Activated CD4-positive, alpha-beta T cell treated with anti-CD3 and anti-CD28 coated beads, Interleukin-2, amount 50 U/mL, for 16 hours (primary cell): ENCODE data around the gene POLK.
"Not testable (repeated sequence)": the region's sequence is repeated elsewhere in the genome, so short reads cannot be mapped to it uniquely, and the experiment has no call there.

Experiments used
- DNase-seq: peaks from one replicate; pipeline ENCODE4 v3.0.0-alpha.2; 2020

Gene POLK

DNA sequence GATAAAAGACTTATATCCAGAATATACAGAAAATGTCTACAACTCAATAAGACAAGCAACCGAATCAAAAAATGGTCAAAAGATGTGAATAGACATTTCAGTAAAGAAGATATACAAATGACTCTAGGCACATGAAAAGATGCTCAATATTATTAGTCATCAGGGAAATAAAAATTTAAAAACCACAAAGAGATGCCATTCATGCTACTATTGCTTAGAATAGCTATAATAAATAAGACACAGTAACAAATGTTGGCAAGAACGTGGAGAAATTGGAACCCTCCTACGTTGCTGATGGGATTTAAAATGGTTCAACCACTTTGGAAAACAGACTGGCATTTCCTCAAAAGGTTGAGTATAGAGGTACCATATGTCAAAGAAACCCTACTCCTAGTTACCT, 39.8 kb downstream of the POLK start:
- no peak for DNase-seq

DNA sequence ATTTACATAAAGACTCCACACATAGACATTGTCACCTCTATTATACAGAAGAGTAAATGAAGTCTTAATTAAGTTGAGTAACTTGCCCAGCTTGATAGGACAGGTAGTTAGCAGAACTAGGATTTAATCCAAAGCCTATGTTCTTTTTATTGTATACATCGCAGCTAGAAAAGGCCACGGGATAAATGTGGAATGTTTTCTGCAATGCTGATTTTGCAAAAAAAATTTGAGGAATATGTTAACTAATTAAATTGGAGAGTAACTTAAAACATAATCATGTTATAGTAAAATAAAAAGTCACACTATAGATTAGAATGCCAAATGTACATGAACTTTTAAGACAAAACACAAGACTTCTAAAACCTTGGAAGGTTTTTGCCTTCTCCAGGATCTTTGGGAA, 41.1 kb downstream of the POLK start:
- no peak for DNase-seq

DNA sequence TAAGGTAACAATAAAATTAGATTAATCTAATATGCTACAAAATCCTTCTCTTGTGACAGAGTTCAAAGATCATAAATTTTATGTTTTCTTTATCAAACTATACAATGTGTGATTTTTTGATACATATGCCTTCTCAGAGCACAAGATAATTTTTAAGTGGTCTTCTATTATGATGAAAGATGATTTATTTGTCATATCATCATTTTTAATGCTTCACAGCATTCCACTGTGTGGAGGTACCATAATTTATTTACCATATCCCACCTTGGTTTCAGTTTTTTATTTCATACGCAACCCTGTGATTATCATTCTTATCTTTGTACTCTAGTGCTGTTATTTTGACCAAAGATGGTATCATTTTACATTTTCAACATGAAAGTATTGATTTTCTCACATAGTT, 41.7 kb downstream of the POLK start:
- DNase-seq: no peak

DNA sequence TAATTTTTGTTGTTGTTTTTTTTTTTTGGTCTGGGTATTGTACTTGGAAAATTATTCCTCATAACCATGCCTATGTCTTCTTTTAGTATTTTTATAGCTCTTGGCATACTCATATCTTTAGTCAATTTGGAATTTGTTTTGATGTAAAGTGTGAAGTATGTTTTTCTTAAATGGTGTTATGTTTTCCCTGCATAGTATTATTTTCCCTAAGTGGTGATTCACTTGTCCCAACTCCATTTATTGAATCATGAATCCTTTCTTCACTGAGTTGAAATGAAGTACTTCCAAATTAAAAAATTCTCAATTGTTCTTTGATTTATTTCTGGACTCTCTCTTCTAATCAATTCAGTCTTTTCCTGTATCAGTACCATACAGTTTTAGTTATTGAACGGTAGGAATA, 46.5 kb downstream of the POLK start:
- no peak for DNase-seq

DNA sequence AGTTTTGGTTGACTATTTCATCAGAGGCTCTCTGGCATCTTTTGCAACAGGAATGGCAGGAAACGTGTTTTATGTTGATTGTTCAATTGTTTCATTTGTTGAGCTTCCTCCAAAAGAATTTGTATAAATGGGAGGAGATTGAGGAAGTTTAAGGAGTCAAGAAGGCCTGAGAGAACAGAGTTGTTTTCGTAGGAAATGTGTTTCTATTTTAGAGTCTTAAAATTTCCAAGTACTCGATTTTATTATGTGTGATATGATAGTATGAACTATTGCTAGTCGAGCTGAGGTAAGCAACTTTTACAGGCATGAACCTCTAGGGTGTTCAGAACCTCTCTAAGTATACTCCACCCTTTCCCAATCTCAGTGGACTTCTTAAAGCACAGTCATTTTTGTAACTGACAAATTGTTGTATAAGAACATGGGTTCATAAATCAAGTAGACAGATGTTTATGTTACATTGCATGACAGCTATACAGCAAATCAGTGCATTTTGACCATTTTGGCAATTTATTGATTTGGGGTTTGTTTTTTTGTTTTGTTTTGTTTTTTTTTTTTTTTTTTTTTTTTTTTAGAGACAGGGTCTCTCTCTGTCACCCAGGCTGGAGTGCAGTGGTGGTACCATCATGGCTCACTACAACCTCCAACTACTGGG, 47.4 kb downstream of the POLK start:
- no peak for DNase-seq

DNA sequence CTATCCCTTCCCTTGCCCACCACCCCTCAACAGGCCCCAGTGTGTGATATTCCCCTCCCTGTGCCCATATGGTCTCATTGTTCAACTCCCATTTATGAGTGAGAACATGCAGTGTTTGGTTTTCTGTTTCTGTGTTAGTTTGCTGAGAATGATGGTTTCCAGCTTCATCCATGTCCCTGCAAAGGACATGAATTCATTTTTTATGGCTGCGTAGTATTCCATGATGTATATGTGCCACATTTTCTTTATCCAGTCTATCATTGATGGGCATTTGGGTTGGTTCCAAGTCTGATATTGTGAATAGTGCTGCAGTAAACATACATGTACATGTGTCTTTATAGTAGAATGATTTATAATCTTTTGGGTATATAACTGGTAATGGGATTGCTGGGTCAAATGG, 49.0 kb downstream of the POLK start:
- not testable (repeated sequence) for DNase-seq

DNA sequence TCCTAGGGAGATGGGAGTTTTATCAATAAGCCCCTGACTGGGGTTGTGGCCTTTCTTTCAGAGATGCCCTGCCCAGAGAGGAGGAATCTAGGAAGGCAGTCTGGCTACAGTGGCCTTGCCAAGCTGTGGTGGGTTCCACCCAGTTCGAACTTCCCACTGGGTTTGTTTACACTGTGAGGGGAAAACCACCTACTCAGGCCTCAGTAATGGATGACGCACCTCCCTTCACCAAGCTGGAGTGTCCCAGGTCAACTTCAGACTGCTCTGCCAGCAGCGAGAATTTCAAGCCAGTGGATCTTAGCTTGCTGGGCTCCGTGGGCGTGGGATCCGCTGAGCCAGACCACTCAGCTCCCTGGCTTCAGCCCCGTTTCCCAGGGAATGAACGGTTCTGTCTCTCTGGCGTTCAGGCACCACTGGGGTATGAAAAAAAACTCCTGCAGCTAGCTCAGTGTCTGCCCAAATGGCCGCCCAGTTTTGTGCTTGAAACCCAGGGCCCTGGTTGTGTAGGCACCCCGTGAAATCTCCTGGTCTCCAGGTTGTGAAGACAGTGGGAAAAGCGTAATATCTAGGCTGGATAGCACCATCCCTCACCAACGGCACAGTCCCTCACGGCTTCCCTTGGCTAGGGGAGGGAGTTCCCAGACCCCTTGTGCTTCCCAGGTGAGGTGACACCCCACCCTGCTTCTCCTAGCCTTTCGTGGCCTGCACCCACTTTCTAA, 54.5 kb downstream of the POLK start:
- DNase-seq: peak; percentile 5

DNA sequence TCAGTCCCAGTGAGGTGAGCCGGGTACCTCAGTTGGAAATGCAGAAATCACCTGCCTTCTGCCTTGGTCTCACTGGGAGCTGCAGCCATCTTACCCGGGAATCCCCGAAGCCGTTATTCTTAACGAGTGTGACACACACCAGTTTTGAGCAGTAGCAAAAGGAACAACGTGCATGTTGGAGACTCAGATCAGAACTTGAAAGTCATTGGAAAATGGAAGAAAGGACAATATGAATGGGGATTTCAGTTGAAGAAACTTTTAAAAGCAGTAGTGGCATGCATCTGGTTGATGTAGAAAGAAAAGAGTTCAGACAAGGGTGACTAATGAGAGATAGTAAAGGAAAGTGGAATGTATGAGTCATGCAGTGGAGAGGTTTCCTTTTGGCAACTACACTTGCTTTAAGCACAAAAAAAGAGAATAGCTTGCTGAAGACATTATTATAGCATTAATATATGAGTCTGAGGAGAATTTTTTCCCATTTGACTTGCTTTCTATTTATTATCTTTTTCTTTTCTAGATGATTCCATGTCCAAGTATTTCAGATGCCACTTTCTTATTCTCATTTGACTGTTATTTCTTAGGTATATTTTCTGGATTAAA, 55.1 kb downstream of the POLK start:
- peak; percentile 90 for DNase-seq

DNA sequence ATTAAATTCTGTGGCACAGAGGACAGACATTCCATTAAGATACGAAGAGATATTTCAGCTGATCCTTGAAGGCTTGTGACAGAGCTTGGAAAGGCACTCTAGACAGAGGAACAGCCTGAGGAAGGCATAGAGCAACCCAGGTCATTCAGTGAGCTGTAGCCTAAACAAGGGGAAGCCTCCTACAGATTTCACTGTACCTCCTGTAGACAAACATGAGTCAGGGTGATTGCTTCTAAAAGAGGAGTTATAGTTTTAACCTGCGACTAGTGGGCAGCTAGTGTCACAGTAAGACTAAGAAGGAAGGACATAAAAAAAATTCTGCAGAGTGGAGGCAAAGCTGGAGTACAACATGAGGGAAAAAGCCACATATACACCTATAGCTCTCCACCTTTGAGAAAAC, 56.0 kb downstream of the POLK start:
- peak; percentile 69 for DNase-seq

DNA sequence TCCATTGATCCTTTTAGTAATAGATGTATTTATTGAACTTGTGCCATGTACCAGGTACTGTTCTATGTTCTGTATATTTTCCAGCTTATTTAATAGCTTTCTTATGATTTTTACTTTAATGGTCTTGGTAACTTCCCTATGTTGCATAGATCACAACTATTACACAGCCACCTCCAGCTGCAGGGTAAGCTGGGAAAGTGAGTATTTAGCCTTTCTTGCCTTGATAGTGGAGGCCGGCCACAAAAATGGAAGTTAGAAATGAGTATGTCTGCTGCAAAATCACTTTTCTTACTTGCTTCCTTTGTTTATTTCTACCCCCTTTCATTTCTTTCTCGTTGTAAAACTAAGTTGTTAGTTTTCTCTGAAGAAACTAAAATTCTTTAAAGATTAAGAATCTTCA, 56.5 kb downstream of the POLK start:
- DNase-seq: peak; percentile 63

DNA sequence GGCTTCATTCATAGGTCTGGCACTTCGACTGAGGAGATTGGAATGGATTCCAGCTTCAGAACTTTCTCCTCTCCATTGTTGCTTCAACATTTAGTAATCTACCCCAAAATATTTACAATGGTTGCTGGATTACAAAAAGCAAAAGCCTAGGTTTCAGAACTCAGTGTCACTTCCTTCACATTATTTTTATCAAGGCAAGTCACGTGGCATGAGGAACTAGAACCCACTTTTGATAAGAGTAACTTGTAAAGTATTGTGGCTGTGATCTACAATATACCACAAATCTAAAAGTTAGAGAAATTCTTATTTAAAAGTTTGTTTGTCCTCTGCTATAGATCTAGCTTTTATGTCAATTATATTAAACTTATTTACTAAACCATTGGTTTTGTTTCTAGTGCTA, 59.9 kb downstream of the POLK start:
- DNase-seq: peak; percentile 6

DNA sequence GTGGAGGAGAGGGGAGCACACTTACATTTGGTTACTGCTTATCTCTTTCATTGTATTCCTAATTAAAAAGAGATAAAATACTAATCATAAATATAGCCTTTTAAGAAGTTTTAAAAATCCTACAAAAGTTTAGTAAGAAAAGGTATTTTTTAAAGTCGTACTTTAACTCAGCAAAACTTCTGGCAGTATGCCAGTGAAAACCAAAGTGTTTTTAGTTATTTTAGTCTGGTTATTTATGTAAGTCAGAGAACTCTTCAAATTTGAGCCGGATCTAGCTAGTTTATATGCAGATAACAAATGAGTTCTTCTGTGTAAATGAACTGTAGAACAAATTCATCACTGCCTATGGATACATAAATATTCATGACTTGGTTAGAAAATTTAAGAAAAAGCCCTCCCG, 63.1 kb downstream of the POLK start:
- no peak for DNase-seq

DNA sequence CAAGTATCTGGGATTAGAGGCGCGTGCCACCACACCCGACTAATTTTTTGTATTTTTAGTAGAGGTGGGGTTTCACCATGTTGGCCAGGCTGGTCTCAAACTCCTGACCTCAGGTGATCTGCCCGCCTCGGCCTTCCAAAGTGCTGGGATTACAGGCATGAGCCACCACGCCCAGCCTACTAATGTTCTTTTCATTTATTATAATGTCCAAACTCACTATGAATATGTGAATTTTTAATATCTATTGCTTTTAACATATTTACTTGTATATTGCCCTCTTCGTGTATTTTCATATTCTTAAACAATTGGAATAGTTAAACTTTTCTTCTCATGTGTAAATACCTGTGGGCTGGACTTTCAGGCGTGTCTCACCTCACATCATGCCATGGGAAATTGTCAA, 66.6 kb downstream of the POLK start:
- DNase-seq: not testable (repeated sequence)

DNA sequence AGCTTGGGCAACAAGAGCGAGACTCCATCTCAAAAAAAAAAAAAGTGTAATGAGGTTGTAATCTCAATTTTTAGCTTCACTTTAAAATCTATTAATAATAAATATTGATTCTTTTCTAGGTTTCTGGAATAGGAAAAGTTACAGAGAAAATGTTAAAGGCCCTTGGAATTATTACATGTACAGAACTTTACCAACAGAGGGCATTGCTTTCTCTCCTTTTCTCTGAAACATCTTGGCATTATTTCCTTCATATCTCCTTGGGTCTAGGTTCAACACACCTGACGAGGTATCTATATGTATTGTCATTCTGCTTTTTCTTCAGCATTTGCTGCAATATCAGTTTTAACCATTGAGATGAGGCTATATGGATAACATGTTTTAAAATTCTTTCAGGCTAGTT, 73.0 kb downstream of the POLK start:
- DNase-seq: no peak

DNA sequence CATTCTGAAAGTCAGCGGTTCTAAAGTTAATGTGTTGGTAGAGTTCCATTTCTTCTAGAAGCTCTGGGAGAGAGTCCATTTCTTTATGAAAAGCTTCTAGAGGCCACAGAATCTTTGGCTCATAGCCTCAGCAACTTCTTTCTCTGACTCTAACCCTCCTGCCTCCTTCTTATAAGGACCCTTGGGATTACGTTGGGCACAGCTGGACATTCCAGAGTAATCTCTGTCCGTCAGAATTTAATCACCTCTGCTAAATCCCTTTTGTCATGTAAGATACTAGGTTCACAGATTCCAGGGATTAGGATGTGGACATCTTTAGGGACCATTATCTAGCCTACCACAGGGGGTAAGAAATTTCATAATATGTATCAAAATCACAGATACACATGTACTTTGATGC, 77.0 kb downstream of the POLK start:
- DNase-seq: no peak

DNA sequence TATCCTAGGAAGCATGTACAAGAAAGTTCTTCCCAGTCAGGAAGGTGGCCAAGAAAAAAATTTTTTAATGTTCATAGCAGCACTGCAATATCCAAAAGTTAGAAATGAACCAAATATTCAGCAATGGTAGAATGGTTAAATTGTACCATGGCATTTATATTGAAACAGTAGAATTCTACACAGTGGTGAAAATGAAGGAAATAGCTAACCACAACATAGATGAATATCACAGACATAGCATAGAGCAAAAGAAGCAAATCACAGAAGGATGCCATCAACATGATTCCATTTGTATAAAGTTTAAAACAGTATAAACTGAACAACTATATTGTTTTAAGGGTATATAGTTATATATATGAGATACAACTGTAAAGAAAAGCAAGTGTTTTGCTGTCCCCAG, 88.8 kb downstream of the POLK start:
- DNase-seq: no peak

DNA sequence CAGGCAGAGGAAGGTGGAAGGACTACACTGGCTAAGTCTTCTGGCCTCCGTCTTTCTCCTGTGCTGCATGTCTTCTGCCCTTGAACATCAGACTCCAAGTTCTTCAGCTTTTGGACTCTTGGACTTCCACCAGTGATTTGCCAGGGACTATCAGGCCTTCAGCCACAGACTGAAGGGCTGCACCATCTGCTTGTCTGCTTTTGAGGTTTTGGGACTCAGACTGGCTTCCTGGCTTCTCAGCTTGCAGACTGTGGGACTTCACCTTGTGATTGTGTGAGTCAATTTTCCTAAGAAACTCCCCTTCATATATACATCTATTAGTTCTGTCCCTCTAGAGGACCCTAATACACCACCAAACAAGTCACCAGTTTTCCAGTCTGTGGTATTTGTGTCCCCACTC, 89.9 kb downstream of the POLK start:
- no peak for DNase-seq

DNA sequence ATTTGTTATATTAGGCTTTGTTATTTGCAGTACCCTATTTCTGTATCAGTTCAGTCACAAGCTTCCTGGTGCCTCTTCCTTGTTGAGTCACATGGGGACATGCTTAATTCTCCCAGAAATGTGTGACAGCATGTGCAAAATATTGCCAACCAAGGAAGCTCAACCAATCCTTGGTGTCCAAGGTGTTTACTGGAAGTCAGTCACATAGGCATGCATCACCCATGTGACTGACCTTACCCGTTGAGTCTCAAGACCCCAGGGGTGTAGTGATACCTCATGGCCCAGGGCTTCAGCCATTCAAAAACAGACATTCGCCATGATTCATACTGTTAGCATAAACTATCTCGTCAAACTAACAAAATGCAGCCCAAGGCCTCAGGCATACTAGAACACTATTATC, 90.3 kb downstream of the POLK start:
- no peak for DNase-seq

DNA sequence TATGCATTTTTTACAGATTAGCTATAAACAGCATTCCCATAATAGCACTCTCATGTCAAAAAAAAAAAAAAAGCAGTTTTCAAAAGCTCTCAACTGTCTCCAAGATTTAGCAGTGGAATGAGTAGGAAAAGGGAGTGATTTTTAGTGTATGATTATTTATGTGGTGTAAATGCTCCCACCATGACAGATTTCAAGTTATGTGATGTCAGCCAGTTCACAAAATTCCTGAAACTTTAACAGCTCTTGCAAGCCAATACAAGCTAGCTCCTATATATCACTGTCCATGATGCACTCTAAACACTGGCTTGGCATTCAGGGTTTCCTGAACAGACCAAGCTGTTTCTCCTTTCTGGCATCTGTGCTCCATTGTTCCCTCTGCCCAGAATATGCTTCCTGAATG, 91.7 kb downstream of the POLK start:
- DNase-seq: no peak

DNA sequence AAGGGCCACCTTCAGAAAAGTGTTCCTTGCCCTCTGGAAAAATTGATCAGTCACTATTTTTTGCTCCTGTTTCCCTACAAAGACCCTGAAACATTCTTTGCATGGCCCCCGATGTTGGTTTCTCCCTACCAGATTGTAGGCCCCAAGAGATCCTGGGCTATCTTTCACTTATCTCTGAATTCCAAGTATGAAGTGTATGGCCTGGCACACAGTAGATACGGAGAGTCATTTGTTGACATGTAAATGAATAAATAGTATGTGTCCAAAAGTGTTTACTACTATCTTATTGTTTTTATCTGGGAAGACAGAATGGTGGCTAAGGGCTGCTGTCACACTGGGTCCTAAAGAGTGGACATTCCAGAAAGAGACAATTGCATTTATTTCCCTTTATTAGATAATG, 92.1 kb downstream of the POLK start:
- no peak for DNase-seq

DNA sequence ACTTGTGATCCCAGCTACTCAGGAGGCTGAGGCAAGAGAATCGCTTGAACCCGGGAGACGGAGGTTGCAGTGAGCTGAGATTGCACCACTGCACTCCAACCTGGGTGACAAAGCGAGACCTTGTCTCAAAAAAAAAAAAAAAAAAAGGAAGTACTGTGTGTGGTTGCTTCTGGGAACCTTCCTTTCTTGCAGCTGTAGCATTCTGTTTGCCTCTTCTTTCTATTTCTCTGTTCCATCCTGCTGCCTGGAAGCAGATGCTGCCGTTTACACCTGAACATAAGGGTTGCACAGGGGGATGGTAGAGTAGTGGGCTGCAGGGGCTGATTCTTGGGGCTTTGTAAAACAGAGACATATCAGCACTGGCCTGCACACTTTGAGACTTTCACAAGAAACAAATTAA, 95.7 kb downstream of the POLK start:
- not testable (repeated sequence) for DNase-seq

DNA sequence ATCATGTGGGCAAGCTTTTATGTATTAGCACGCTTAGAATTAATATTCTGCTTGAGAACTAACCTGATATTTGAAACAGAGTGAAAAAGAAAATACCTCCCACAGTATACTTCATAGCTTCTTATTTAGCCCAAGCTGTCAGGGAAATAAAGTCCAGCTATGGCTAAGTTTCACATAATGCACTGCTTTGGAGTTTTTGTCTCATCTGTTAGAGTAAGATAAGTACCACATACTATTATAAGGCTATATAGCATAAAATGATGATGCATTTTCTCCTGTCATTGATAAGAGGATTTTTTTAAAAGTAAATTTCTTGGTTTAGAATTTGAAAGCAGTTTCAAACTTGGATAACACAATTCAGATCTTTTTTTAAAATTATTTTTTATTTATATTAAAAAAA, 97.2 kb downstream of the POLK start:
- no peak for DNase-seq

DNA sequence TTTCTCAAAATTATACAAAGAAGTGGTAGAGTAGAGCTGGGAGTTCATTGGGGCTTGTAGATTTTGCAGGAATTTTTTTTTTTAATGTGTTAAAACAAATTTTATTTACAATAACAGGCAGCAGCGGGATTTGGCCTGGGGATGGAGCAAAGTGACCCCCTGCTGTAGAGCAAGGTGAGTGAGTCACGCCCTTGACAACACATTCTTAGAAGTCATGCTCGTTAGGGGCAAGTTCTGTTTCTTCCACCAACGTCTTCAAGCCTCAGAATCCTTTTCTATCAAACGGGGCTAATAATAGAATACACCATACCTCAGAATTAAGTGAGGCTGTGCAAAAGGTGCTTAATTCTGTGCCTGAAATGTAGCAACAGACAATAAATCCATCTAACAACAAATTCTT, 98.5 kb downstream of the POLK start:
- no peak for DNase-seq

DNA sequence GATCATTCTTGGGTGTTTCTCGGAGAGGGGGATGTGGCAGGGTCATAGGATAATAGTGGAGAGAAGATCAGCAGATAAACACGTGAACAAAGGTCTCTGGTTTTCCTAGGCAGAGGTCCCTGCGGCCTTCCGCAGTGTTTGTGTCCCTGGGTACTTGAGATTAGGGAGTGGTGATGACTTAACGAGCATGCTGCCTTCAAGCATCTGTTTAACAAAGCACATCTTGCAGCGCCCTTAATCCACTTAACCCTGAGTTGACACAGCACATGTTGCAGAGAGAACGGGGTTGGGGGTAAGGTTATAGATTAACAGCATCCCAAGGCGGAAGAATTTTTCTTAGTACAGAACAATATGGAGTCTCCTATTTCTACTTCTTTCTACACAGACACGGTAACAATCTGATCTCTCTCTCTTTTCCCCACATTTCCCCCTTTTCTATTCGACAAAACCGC, 99.2 kb downstream of the POLK start:
- not testable (repeated sequence) for DNase-seq
